ENCODE results near the gene C11orf91.
"Not testable (repeated sequence)": the region's sequence is repeated elsewhere in the genome, so short reads cannot be mapped to it uniquely, and the experiment has no call there.

C11orf91 gene

GRCh38 chr11:33669598-33670249 is 30.9 kb downstream of the C11orf91 start:
- no peak for DNase-seq (ENCODE audit: low spot score)

DNA sequence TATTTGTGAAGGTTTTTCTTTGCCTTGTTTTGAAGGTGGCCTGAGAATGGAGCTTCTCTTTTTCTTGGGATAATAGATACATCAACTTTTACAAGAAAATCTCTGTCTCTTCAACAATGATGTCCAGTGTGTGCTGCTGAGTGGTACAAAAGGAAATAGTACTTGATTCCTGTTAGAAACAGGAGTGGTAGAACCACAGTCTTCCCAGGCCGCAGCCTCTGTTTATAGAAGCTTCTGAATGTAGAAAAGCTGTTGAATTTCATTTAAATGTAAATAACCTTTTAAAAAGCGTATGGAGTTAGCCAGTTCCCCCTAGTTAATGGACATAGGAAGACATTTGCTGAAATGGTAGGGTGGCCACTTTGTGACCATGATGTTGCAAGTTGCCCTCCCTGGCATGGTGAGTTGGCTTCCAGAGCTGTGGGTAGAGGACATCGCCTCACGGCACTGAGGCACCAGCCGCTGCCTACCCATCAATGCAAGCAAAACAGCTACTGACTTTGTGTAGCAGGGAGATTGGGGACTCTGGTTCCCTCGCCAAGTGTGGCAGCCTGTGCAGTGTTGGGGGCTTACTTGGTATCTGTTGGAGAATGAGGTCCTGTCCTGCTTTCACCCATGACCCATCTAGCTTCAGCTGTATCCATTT is 31.6 kb downstream of the C11orf91 start:
- no peak for DNase-seq (ENCODE audit: low spot score)

DNA sequence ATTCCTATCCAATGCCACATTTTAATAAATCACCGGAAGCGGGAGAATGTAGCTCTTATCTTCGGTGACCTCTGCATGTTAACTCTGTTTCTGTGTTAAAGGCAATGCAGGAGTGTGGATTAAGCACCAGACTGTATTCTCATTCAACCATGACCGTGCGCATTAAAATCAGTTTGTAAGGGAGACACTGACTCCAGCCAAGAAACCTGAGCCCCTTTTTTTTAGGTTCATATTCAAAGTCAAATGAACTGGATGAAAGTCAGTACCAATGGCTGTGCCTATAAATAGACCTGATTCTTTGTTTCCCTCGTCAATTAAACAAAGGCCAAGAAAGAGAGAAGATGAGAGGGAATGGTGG is 32.2 kb downstream of the C11orf91 start:
- no peak for DNase-seq (ENCODE audit: low spot score)

- no peak for DNase-seq (ENCODE audit: low spot score)
Measured at GRCh38 chr11:33667819-33668467, 32.7 kb downstream of the C11orf91 start.

DNA sequence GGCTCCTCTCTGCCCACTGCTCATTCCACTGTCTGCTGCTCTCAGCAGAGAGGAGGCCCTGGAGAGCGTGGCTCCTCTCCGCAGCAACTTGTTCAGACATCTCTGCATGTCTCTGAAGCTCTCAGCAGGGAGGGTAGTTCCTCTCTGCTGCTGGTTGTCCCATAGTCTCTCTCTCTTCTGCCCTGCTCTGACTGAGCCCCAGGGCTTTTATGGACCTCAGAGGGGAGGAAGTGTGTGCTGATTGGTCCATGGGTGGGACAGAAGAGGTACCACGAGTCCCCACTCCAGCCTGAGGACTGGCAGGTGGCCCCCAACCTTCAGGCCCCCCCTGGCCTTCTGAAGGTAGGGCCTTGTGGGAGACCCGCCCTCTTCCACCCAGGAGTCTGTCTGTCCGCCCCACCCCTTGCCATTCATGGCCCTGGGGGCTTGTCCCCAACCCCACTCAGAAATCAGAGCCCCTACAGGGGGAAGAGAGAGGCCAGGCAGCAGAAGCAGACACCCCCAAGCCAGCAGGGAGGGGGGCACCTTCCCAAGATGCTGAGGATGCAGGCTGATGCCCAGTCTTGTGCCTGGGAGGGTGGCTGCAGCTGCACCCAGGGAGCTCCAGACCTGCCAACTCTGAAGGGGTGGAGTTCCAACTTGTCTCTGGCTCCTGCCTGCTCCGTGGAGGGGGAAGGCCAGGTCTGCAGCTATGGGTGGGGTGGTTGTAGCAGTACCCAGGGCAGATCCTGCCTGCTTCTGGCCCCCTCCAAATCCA is 35.1 kb downstream of the C11orf91 start:
- DNase-seq (ENCODE audit: low spot score) = no peak

- no peak for DNase-seq (ENCODE audit: low spot score)
Measured at GRCh38 chr11:33664827-33665226, 35.8 kb downstream of the C11orf91 start.

- DNase-seq (ENCODE audit: low spot score) = no peak
Measured at GRCh38 chr11:33664166-33664565, 36.5 kb downstream of the C11orf91 start.

- DNase-seq (ENCODE audit: low spot score) = no peak
Measured at GRCh38 chr11:33663121-33663520, 37.5 kb downstream of the C11orf91 start.

GRCh38 chr11:33661526-33661925 is 39.1 kb downstream of the C11orf91 start:
- not testable (repeated sequence) for DNase-seq (ENCODE audit: low spot score)

DNA sequence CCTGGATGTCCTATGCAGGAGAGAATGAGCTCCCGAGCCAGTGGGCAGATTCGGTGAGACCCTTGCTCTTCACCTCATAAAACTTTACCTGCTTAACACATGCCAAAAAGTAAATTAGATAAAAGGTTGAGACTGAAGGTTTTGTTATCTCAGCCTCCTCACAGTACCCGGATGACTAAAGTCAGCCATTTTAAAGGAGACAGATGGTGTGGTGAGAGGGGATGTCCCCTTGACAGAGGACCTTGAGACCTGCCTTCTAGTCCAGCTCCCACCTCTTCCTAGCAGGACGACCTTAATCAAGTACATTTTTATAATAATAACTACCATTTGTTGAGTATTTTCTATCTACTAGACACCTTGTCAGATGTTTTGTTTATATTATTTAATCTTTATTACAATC is 39.7 kb downstream of the C11orf91 start:
- DNase-seq (ENCODE audit: low spot score) = no peak

DNA sequence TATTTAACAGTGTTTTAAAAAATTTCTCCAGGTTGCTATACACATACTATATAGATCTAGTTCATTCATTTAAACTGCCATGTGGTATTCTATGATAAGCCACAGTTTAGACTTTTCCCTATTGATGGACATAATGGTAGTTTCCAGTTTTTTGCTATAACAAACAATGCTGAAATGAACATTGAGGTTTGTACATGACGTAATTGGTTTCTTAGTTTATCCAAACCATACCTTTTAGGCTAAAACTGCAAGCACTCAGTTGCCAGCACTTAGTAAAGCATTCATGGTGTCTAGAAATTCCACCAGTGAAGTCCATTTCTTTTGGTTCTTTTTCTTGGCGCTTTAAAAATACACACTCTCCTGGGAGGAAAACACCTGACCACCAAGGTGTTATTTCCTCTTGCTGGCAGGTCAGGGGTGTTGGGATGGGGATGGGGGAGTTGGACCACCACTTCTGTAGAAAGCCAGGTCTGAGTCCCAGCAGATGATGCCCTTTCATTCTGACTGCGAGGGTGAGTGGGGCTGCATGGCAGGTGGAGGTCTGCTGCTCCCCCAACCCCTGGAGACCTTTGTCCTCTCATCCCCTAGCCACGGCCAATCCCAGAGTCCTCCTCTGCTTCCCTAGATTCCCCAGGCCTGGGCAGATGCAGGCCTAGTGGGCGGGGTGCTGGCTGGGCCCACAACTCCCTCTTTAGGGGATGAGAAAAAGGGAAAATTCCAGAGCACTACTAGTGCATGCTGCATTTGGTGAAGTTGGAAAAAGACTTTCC is 41.1 kb downstream of the C11orf91 start:
- DNase-seq (ENCODE audit: low spot score) = no peak

GRCh38 chr11:33658195-33658900 is 42.3 kb downstream of the C11orf91 start:
- DNase-seq (ENCODE audit: low spot score) = peak; percentile 28

DNA sequence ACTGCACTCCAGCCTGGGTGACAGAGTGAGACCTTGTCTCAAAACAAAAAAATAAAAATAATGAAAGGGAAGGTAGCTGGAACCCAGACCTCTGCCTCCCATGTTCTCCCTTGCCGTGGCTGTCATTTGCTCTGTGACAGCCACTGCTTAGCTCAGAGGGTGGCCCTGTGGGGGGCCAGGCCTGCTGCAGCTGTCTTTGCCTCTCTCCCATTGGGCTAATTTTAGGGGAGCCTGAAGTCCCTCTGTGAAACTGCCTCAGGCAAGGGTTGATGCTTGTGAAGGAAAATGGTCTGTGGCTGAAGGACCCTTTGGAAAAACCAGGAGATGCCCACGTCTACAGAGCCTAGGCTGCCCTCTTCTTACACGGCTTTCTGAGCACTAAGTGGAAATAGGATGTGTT is 42.9 kb downstream of the C11orf91 start:
- DNase-seq (ENCODE audit: low spot score) = no peak

DNA sequence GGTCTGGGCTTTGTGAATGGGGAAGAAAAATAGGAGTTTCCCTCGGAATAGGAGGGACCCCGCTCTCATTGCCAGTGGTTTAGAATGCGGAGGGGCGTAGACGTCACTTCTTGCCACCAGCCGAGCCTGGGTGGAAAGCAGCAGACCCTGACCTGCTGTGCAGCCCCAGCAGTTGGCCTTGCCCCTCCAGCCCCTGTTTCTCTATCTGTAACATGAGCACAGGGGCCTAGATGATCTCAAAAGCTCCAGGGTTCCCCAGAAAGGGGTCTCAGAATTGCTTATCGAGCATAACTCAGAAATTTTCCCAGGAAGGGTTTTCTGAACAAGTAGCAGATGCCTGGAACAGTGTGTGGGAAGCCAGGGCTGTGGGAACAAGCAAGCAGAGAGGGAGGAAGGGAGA is 43.9 kb downstream of the C11orf91 start:
- no peak for DNase-seq (ENCODE audit: low spot score)

DNA sequence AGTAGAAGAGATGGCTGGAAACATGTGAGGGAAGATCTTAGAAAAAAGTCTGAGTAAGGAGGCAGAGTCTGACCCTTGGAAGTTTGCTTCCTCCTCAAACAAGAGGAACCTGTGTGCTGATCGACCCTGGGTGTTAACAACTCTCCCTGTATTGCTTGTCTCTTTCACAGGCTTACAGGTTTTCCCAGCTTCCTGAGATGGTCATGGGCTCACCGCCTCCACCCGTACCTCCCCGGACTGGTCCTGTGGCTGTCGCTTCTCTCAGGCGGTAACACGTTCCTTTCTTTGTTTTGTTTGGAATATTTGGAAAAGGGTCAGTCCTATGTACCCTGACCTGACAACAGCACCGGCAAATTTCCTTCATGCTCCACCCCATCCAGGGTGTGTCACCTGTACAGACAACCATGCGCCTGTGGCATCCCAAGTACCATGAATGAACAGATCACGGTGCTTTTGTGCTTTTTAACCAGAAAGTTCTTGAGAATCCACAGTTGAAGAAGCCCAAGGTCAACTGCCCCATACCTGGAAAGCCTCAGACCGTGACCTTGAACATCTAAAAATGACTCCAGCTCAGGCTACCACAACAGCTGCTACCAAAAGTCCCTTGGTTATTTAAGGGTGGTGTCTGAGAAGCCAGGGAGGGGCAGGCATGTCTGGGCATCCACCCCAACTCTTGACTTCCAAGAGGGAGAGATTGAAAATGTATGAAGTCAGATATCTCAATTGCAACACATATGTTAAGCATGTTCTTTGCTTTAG is 44.6 kb downstream of the C11orf91 start:
- DNase-seq (ENCODE audit: low spot score) = no peak

DNA sequence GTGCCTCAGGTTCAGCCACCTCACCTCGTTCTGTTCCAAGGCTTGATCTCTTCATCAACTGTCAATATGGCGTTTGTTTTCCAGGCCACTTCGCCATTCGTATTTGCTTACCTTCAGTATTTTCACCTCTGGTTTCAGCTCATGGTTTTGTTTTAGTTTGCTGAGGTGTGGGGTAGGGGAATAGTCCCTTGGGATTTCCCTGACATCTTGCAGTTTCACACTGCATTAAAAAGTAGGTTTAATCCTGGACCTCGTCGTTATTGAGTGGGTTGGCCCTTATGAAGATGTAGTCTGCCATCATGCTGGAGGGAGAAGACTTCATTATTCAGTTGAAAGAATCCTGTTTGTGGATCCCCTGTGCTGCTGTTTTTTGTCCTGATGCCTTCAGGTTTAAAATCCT is 46.0 kb downstream of the C11orf91 start:
- no peak for DNase-seq (ENCODE audit: low spot score)

- no peak for DNase-seq (ENCODE audit: low spot score)
Measured at GRCh38 chr11:33652930-33653329, 47.7 kb downstream of the C11orf91 start.

DNA sequence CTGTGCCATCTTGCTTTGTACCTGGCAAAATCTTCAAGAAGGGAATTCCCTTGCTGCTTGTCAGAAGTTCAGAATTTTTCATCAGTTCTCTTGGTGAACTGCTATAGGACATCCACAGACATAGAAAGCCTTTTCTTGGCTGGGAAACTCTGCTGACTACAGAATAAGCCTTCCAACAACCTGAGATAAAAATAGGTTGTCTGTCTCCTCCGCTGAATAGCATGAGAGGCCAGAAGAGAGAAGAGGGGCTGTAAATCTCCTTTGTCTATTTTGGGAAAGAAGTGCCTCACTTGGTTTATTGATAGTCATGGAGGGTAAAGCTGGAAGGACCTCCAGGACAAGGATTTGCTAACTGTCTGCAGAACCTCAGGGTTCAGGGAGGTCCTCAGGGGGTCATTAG is 48.2 kb downstream of the C11orf91 start:
- no peak for DNase-seq (ENCODE audit: low spot score)

GRCh38 chr11:33651990-33652389 is 48.6 kb downstream of the C11orf91 start:
- DNase-seq (ENCODE audit: low spot score) = no peak

DNA sequence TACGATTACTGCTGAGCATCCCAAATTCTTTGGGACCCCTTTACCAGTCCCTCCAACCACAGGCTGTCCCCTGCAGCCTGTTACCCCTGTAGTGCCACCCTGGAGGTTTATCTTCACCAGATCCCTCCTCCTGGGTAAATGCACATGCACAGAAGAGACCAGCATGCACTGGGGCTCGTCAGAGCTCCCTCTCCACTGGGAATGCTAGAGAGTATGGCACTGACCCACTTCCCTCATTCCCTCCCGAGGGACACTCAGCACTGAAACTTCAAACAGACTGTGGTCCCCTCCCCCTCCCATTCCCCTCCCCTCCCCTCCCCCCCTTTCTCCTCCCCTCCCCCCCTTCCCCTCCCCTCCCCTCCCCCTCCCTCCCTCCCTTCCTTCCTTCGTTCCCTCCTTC is 49.1 kb downstream of the C11orf91 start:
- no peak for DNase-seq (ENCODE audit: low spot score)

- no peak for DNase-seq (ENCODE audit: low spot score)
Measured at GRCh38 chr11:33649944-33650343, 50.7 kb downstream of the C11orf91 start.

All from HuH-7 (cell line).